Esophagus mucosa (tissue), 1 donor: Measurements from ENCODE around the gene HBS1L. TPM values are rescaled to one million over a fixed set of nuclear protein-coding genes. Genes with fewer than 3 reads are reported as not detected.

Experiments
- ATAC-seq: fragments of 200-7000 bp; cut with Tn5 transposase; one replicate; pipeline ENCODE4 v1.9.1; 2020
- total RNA-seq: library from RNA; stranded (reverse); gene quantifications from one replicate; pipeline ENCODE4 v1.2.4, GENCODE V29; 2023
- donor health status: DM: yes; HTN: yes; CAD: no.

The HBS1L gene
- total RNA-seq, 1 donor from 2014 or later: 47.0 TPM

- ATAC-seq: no peak
These were observed 21.4 kb downstream of the HBS1L start for GRCh38 chr6:135033238-135033637.

- no peak for ATAC-seq
These were observed 24.0 kb downstream of the HBS1L start for GRCh38 chr6:135030532-135031178.

DNA sequence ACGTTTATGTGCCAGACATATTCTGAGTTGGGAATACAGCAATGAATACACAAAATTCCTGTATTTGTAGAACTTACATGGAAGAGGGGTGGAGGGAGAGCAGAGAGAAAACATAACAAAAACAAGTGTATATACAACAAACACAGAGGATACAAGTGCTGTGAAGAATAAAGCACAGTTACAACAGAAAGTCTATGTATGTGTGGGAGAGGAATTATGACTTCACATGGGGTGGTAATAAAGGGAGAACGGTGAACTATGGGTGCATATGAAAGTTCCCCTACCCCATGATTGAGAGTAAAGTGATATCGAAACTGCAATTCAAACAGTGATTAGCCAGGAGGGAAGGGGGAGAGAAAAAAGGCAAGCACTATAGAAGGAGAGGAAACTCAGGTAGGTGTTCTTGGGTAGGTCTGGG, 24.6 kb downstream of the HBS1L start:
- no peak for ATAC-seq

- no peak for ATAC-seq
These were observed 28.8 kb downstream of the HBS1L start for GRCh38 chr6:135025775-135026174.

- ATAC-seq: no peak
These were observed 29.4 kb downstream of the HBS1L start for GRCh38 chr6:135025175-135025574.

- ATAC-seq: no peak
These were observed 32.4 kb downstream of the HBS1L start for GRCh38 chr6:135022050-135022697.

GRCh38 chr6:135021310-135022049, 33.1 kb downstream of the HBS1L start:
- ATAC-seq: no peak

DNA sequence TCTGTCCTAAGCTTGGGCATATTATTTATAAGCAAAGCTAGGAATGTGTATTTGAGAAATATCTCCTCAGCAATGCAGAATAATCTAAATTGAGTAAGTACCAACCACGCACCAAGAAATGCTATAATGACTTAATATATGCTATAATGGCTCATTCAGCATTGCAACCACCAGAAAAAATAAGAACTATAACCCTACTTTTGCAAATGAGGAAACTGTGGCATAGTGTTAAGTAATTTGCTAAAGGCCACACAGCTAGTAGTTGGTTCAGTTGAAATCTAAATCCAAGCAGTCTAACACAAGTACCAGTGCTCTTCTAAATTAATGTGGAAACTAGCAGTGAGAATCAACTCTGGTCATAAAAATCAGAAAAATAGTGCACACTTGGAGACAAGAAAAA, 35.7 kb downstream of the HBS1L start:
- ATAC-seq: no peak

GRCh38 chr6:135018052-135018451, 36.6 kb downstream of the HBS1L start:
- ATAC-seq: no peak

GRCh38 chr6:135014353-135014832, 40.2 kb downstream of the HBS1L start:
- ATAC-seq: no peak

DNA sequence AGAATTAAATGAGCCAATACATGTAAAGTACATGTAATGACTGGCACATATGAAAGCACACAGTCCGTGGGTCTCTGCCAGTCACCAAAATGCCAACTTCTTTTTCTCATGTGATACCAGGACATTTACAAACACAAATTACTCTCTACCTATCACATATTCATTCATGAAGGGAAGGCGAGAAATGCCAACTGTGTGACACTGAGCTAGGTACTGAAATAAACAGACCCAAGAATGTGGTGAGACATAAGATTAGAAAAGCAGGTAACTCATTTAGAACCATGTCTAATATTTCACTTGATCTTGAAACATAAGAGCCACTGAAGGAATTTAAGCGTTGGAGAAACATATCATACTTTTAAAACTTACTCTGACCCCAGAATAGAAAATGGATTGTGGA, 41.4 kb downstream of the HBS1L start:
- no peak for ATAC-seq

DNA sequence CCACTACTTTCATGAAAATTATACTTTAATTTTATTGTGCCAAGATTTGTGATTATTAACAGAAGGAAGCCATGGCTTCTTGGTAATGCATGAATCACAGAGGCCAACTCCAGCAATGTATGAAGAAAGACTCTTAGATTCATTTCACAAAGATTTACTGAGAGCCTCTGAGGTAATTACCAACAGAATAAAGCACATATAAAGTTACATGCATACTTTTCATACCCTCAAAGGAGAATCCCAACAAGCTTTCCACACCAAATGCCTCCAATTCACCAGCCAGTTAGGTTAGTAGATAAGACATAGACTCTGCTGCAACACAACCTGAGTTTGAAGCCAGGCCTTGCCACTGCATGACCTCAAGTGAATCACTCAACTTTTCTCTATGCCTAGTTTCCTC, 41.9 kb downstream of the HBS1L start:
- no peak for ATAC-seq

DNA sequence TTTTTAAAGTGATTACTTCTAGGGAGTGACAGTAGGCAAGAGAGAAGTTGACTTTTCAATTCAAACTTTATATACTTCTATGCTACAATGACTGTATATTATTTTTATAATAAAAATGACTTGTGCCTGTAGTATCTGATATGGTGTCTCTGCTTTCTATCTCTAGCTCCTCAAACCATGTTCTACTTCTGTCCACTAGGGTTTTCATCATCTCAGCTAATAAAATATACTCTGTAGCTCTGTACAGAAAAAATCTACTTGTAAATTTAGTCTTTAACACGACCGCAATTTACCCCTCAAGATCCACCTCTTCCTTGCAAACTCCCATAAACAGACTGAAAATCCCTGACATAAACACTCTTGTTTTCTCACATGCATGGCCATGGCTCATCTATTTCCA, 42.3 kb downstream of the HBS1L start:
- no peak for ATAC-seq

DNA sequence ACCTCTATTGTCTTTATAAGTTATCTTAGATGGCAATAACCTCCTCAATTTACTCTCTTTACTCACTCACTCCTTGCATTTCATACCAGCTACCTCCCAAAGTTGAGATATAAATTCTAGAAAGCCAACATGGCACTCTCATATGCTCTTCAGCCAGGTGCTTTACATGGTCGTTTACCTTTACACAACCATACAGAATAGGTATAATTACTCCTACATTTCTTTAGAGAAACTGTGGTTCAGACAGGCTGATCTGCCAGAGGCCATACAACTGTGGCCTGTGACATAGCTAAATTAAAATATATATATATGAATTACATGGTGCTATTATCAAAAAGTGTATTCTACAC, 45.7 kb downstream of the HBS1L start:
- no peak for ATAC-seq

GRCh38 chr6:135008072-135008940, 46.3 kb downstream of the HBS1L start:
- no peak for ATAC-seq

GRCh38 chr6:135006386-135006914, 48.2 kb downstream of the HBS1L start:
- ATAC-seq: no peak

GRCh38 chr6:135004399-135004798, 50.2 kb downstream of the HBS1L start:
- ATAC-seq: no peak

DNA sequence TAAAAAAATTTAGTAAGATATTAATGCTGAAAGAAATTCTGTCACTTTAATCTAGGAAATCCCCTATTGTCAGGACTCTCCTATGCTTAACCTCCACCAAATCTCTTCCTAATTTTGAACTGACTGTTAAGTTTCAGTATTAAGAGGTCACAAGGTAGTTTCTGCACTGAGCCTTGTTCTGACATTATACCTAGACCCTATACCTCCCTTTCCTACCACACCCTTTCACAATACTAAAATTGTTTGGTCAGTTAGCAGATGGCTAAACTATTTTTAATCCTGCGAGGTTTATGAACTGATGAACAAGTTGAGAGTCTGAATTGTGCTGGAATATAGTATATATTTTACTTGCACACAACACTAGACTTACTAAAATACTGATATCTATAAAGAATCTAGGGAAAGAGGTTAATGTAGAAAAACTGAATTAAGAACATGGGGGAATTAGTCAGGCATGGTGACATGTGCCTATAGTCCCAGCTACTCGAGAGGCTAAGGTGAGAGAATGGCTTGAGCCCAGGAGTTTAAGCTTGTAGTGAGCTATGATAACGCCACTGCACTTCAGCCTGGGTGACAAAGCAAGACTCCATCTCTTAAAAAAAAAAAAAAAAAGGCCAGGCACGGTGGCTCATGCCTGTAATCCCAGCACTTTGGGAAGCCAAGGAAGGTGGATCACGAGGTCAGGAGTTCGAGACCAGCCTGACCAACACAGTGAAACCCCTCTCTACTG, 51.5 kb downstream of the HBS1L start:
- ATAC-seq: no peak

DNA sequence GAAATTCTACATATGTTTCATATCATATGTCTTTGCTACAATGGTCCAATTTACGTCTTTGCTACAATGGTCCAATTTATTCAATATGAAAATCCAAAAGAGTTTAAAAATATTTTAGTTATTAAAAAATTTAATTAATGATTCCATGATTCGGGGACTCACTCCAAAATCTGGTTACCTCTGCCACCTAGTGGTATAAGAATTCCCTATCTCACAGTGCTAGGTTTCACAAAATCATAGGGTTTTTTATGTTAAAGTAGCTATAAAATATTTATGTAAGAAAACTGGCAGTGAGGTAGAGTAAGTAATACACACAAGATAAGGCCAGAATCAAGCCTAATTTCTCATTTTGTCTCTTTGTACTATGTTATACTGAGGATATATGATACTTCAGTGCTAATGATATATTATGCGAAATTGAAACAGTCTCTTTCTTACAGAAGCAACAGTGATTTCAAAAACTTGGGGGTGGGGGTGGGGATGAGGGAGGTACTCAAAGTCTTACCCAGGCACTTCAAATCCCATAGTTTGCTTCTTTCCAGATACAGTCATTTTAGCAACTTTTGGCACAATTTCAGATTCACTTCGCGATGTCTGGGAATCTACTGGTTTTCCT, 52.3 kb downstream of the HBS1L start:
- no peak for ATAC-seq

GRCh38 chr6:134999107-134999506, 55.5 kb downstream of the HBS1L start:
- ATAC-seq: no peak
